Superior temporal gyrus (tissue), 1 donor: ENCODE results near the gene RUNDC3A.
"Not testable (repeated sequence)": the region's sequence is repeated elsewhere in the genome, so short reads cannot be mapped to it uniquely, and the experiment has no call there.

Source experiments
- DNase-seq: peaks from one replicate; pipeline ENCODE4 v3.0.0-alpha.2; 2016; ENCODE audit errors: extremely low spot score

Gene RUNDC3A

GRCh38 chr17:44343510-44344209 lies 35.3 kb downstream of the RUNDC3A start:
- DNase-seq, result no peak

DNA sequence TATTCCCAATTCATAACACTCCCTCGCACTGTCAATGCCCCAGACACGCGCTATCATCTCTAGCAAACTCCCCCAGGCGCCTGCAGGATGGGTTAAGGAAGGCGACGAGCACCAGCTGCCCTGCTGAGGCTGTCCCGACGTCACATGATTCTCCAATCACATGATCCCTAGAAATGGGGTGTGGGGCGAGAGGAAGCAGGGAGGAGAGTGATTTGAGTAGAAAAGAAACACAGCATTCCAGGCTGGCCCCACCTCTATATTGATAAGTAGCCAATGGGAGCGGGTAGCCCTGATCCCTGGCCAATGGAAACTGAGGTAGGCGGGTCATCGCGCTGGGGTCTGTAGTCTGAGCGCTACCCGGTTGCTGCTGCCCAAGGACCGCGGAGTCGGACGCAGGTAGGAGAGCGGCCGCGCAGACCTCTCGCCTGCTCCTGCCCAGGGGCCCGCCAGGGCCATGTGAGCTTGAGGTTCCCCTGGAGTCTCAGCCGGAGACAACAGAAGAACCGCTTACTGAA lies 36.6 kb downstream of the RUNDC3A start, which contains the start of gene GRN:
TSS of gene GRN (plus strand) at position 364 of the 515 bp plus-strand sequence. CDS start 3,863 bp downstream, outside the sequence.
- peak; percentile 100 for DNase-seq

GRCh38 chr17:44345454-44346026 lies 37.1 kb downstream of the RUNDC3A start:
- peak; percentile 76 for DNase-seq

GRCh38 chr17:44346064-44346844 lies 37.9 kb downstream of the RUNDC3A start:
- no peak for DNase-seq

- DNase-seq, result not testable (repeated sequence)
These were observed 39.0 kb downstream of the RUNDC3A start for GRCh38 chr17:44347206-44348055.

- peak; percentile 29 for DNase-seq
These were observed 40.0 kb downstream of the RUNDC3A start for GRCh38 chr17:44348234-44348987.

- no peak for DNase-seq
These were observed 40.6 kb downstream of the RUNDC3A start for GRCh38 chr17:44348988-44349364.

- DNase-seq, result no peak
These were observed 41.2 kb downstream of the RUNDC3A start for GRCh38 chr17:44349553-44350070.

DNA sequence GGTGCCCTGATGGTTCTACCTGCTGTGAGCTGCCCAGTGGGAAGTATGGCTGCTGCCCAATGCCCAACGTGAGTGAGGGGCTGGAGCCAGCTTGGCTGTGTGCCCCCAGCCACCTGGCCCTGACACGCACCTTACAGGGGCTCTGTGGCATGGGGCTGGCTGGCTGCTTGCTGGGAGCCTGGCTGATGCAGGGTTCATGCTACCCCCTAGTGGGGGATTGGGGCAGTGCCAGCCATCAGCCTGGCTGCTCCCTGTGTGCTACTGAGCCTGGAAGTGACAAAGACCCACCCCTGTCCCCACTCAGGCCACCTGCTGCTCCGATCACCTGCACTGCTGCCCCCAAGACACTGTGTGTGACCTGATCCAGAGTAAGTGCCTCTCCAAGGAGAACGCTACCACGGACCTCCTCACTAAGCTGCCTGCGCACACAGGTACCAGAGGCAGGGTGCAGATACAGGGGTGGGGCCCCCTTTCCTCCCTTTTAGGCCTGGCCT lies 42.4 kb downstream of the RUNDC3A start:
- DNase-seq, result peak; percentile 79

DNA sequence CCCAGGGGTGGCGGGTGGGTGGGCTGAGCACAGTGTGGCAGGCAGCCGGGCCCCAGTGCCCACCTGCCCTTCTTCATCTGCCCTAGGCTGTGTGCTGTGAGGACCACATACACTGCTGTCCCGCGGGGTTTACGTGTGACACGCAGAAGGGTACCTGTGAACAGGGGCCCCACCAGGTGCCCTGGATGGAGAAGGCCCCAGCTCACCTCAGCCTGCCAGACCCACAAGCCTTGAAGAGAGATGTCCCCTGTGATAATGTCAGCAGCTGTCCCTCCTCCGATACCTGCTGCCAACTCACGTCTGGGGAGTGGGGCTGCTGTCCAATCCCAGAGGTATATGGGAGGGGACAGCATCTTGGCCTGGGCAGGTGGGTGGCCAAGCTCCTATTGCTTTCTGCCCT lies 43.1 kb downstream of the RUNDC3A start:
- no peak for DNase-seq

DNA sequence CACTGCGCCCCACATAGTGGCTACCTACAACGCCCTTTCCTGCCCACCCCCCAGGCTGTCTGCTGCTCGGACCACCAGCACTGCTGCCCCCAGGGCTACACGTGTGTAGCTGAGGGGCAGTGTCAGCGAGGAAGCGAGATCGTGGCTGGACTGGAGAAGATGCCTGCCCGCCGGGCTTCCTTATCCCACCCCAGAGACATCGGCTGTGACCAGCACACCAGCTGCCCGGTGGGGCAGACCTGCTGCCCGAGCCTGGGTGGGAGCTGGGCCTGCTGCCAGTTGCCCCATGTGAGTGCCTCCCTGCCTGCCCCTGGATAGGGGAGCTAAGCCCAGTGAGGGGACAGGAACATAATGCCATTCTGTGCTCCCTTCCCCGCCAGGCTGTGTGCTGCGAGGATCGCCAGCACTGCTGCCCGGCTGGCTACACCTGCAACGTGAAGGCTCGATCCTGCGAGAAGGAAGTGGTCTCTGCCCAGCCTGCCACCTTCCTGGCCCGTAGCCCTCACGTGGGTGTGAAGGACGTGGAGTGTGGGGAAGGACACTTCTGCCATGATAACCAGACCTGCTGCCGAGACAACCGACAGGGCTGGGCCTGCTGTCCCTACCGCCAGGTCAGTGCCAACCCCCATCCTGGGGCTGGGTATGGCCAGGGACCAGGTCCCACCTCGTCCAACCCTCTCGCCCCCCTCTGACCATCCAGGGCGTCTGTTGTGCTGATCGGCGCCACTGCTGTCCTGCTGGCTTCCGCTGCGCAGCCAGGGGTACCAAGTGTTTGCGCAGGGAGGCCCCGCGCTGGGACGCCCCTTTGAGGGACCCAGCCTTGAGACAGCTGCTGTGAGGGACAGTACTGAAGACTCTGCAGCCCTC lies 43.8 kb downstream of the RUNDC3A start:
- DNase-seq, result no peak

DNA sequence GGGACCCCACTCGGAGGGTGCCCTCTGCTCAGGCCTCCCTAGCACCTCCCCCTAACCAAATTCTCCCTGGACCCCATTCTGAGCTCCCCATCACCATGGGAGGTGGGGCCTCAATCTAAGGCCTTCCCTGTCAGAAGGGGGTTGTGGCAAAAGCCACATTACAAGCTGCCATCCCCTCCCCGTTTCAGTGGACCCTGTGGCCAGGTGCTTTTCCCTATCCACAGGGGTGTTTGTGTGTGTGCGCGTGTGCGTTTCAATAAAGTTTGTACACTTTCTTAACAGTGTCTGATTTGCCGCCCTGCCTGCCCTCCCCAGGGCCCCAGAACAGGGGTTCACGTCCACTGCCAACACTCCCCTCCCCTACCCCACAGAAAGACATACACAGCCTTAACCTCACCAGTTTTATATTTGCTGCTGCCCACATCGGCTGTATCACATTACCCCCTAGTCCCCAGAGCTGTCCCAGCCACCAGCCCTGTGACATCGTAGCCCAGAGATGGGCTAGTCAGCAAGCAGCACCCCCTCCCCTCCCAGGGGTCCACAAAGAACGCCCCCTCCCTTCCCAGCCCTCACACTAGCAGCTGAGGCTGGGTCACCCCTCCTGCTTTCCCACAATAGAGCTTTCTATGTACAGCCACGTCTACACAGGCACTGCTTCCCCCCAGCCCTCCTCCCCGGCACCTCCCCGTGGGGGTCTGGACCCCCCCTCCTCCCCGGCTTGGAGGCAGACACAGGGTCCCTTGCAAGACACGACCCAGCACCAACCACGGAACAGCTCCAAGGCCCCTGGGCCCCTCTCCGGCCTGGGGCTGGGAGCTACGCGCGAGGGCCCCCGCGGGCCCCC lies 44.6 kb downstream of the RUNDC3A start:
- no peak for DNase-seq

- no peak for DNase-seq
These were observed 45.4 kb downstream of the RUNDC3A start for GRCh38 chr17:44353672-44354331.

DNA sequence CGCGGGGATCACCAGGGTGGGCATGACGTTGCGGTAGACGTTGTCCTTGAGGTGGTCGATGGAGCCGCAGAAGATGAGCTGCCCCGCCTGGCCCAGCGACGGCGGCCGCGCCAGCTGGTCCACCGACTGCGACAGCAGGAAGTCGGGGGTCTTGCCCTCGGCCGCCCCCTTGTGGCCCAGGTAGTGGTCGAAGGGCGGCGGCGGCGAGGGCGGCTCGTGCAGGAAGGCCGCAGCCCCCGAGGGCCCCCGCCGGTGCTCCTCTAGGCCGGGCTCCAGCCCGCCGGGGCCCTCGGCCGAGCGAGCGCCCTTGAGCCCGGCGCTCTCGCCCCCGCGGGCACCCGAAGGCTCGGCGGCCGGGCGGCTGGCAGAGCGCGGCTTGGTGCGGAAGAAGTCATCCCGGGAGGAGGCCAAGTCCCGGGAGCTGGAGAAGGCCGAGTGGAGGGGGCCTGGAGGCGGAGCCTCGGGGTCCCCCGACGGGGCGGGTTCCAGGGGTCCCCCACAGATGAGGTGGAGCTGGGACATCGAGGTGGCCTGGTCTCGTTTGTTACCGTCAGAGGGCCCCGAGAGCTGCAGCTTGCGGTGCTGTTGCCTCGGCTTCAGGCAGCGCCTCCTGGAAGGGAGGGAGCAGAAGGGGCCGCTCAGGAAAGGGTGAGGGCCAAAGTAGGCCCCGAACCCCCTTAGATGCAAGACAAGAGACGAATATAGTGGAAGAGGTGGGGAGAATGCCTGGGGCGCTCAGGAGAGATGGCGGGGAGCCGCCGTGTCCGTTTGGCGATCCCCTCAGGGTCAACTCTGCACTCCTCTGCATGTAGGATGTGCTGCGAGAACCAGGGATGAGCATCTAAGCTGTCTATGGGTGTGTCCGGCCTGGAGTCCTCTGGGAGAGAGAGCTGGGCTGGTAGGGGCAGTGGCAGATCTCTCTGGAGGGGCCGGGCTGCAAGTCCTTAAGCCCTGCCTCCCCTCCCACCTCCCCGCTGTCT lies 46.5 kb downstream of the RUNDC3A start:
- no peak for DNase-seq

DNA sequence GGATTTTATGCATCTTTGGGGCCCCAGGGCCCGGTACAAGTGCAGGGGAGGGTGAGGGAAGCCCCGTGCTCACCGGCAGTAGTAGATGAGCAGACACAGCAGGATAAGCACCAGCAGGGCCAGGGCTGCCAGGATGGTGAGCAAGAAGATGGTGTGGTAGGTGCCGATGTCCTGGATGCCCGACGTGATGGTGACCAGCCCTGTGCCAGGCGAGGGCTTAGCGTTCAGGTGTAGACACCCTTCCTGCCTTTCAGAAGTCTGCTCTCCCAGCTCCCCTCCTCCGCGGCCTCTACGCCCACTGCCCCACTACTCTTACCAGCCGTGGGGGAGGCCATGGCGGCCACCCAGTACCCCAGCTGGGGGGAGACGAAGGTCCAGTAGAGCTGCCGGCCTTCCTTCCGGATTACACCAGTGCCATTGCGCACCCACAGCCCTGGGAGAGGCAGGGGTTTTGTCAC lies 47.3 kb downstream of the RUNDC3A start:
- DNase-seq, result no peak

- DNase-seq, result no peak
These were observed 47.8 kb downstream of the RUNDC3A start for GRCh38 chr17:44356241-44356640.

- no peak for DNase-seq
These were observed 49.7 kb downstream of the RUNDC3A start for GRCh38 chr17:44358066-44358465.
